Fibroblast of lung (primary cell): ENCODE results near the gene ATXN7L3.

Experiments used
- EZH2 ChIP-seq: IDR thresholded peaks from 2 replicates; pipeline ENCODE4 v1.5.1; 2012; ENCODE audit warnings: low read length, control low read depth, mild to moderate bottlenecking; ENCODE audit errors: missing control alignments
- TF ChIP-seq, protein P1 (sequence below), 2 donors: IDR thresholded peaks in 1 of 2; conservative IDR thresholded peaks in 1 of 2; 1 replicate in 1 of 2; 2 replicates in 1 of 2; pipeline ENCODE4 v1.5.1; 2011 to 2012; ENCODE audit warnings: low read length in 2 of 2, control low read depth in 1 of 2, inconsistent platforms in 1 of 2, low read depth in 1 of 2, mild to moderate bottlenecking in 1 of 2

- TF ChIP-seq, protein P1, sequence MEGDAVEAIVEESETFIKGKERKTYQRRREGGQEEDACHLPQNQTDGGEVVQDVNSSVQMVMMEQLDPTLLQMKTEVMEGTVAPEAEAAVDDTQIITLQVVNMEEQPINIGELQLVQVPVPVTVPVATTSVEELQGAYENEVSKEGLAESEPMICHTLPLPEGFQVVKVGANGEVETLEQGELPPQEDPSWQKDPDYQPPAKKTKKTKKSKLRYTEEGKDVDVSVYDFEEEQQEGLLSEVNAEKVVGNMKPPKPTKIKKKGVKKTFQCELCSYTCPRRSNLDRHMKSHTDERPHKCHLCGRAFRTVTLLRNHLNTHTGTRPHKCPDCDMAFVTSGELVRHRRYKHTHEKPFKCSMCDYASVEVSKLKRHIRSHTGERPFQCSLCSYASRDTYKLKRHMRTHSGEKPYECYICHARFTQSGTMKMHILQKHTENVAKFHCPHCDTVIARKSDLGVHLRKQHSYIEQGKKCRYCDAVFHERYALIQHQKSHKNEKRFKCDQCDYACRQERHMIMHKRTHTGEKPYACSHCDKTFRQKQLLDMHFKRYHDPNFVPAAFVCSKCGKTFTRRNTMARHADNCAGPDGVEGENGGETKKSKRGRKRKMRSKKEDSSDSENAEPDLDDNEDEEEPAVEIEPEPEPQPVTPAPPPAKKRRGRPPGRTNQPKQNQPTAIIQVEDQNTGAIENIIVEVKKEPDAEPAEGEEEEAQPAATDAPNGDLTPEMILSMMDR (conservative IDR thresholded peaks at IDR 0.05 in 1 of 2, IDR thresholded peaks at IDR 0.05 in 1 of 2; ENCODE audit: low read depth in 1 of 2, low read length in 2 of 2): no peak
- no peak for TF ChIP-seq EZH2
Observed at GRCh38 chr17:44217738-44218343, 18.2 kb upstream of the ATXN7L3 start.
